Progenitor cell of endocrine pancreas (in vitro differentiated cells): Measurements from ENCODE around the gene GNAZ. TPM values are rescaled to one million over a fixed set of nuclear protein-coding genes. Genes with fewer than 3 reads are reported as not detected.

ENCODE experiments used
- DNase-seq: peaks from one replicate; pipeline ENCODE4 v3.0.0; 2021; ENCODE audit warnings: low spot score; ENCODE audit not compliant: unreplicated experiment
- H3K27ac Mint-ChIP-seq: 2 replicates; pipeline ENCODE4 v1.8.0; 2021; ENCODE audit warnings: mild to moderate bottlenecking, moderate library complexity, mixed read lengths
- H3K27me3 Mint-ChIP-seq: 2 replicates; pipeline ENCODE4 v1.8.0; 2021; ENCODE audit warnings: mixed read lengths
- H3K36me3 Mint-ChIP-seq: 2 replicates; pipeline ENCODE4 v1.8.0; 2022; ENCODE audit warnings: mixed read lengths; ENCODE audit not compliant: insufficient read depth
- H3K4me1 Mint-ChIP-seq: 2 replicates; pipeline ENCODE4 v1.8.0; 2021; ENCODE audit warnings: low read depth, mixed read lengths
- H3K4me3 Mint-ChIP-seq: 2 replicates; pipeline ENCODE4 v1.8.0; 2021; ENCODE audit warnings: low read depth, mild to moderate bottlenecking, moderate library complexity, mixed read lengths
- H3K9me3 Mint-ChIP-seq: 2 replicates; pipeline ENCODE4 v1.8.0; 2021; ENCODE audit warnings: low read depth, mixed read lengths
- total RNA-seq: library from RNA; stranded (reverse); gene quantifications from 2 replicates; pipeline ENCODE4 v1.2.1, GENCODE V29; 2021
- TF ChIP-seq, protein P1 (sequence below): fragments of 200-600 bp; sonication (generic); IDR thresholded peaks from one replicate; pipeline ENCODE4 v1.5.0; 2021; ENCODE audit warnings: antibody characterized with exemption, mild to moderate bottlenecking; ENCODE audit not compliant: unreplicated experiment

The GNAZ gene
- total RNA-seq, 1 donor from 2014 or later, result 19.2 TPM

DNA sequence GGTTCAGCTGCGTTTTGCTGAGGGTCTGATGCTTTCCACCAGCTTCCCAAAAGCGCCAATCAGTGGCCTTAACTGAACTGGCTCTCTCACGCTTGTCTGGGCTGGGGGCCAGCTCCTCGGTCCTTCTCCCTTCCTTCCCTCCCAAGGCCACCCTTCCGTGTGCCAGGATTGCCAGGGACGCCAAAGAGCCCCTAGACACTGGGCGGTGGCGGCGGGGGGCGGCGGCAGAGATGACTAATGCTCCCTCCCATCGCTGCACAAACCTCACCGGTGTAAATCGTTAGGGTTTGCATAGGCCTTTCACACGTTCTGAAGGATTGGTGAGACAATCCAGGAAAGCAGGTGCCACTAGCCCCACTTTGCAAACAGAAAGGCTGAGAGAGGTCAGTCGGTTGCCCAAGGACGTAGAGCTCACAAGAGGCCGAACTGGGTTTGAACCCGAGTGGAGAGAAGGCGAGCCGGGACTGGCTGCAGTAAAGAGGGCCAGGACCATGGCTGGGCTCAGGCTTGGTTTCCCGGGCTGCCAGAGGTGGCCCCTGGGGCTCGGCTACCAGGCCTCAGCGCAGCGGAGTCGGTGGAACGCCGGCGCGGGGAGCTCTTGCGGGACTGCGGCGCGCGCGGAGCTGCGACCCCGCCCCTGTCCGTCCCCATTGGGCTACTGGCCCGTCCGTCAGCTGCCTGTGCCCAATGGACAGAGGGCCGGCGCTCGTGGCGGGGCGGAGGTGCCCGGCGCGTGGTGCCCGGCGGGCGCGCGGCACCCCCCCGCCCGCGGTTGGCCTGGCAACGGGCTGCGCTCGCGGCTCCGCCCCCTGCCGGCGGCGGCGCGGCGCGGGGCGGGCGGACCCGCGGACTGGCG, 589 bp upstream of the GNAZ start:
- peak; percentile 91 for DNase-seq
- Mint-ChIP-seq H3K27ac (peak overlapping the region; percentile 95), H3K4me1 (peaks cover 19% of the 10 kb centered on the region), H3K27me3 (peaks cover 48% of the 10 kb centered on the region), H3K4me3 (peak overlapping the region; percentile 84), H3K9me3 (no peaks in the 10 kb centered on the region), H3K36me3 (no peaks in the 10 kb centered on the region)
- TF ChIP-seq, protein P1, sequence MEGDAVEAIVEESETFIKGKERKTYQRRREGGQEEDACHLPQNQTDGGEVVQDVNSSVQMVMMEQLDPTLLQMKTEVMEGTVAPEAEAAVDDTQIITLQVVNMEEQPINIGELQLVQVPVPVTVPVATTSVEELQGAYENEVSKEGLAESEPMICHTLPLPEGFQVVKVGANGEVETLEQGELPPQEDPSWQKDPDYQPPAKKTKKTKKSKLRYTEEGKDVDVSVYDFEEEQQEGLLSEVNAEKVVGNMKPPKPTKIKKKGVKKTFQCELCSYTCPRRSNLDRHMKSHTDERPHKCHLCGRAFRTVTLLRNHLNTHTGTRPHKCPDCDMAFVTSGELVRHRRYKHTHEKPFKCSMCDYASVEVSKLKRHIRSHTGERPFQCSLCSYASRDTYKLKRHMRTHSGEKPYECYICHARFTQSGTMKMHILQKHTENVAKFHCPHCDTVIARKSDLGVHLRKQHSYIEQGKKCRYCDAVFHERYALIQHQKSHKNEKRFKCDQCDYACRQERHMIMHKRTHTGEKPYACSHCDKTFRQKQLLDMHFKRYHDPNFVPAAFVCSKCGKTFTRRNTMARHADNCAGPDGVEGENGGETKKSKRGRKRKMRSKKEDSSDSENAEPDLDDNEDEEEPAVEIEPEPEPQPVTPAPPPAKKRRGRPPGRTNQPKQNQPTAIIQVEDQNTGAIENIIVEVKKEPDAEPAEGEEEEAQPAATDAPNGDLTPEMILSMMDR, result no peak

- H3K9me3 Mint-ChIP-seq, result no peaks in the 10 kb centered on the region
- no peaks in the 10 kb centered on the region for H3K36me3 Mint-ChIP-seq
- H3K4me3 Mint-ChIP-seq, result peak overlapping the region; percentile 76
- TF ChIP-seq, protein P1, result no peak
- DNase-seq, result no peak
- peak overlapping the region; percentile 93 for H3K27ac Mint-ChIP-seq
- peaks cover 19% of the 10 kb centered on the region for H3K4me1 Mint-ChIP-seq
- H3K27me3 Mint-ChIP-seq, result peaks cover 35% of the 10 kb centered on the region
These were observed 1.1 kb downstream of the GNAZ start for GRCh38 chr22:23071230-23072076.

DNA sequence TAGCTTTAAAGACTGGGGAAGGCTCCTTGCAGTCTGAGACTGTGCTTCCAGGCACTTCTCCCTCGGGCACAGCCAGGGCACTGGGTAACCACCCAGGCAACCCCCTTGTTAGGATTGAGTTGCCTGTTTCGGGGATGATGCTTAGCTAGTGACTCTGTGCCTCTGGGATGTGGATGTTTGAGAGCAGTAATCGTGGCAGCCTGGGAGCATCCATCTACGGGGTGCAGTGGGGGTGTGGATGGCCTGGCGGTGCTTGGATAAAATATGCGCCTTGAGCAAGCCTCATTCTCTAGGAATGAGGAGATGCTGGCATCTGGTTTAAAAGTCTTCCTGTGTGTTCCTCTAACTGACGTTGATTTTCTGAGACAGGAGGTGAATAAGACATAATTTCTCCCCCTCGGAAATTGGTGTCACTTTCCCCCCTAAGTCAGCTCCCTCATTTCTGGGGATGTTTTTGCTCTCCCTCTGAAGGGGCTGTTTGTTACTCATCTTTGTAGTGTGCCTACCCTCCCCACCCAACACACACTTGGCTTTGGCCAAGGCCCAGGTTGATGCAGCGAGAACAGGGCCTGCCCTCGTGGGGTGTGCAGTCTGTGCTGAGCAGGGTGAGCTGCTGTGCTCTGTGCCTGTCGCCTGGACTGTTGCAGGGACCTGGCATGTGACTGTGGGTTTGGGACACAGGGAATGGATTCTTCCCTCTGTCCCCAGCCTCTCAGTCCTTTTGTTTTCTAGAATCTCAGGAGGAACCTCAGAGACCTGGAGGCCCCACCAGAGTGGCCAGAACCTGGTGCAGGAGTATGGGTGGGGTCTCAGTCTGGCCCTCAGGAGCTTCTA, 2.0 kb downstream of the GNAZ start:
- DNase-seq, result no peak
- Mint-ChIP-seq H3K4me3 (peak overlapping the region; percentile 36), H3K4me1 (peaks cover 19% of the 10 kb centered on the region), H3K27ac (peak overlapping the region; percentile 69), H3K9me3 (no peaks in the 10 kb centered on the region), H3K27me3 (peaks cover 28% of the 10 kb centered on the region), H3K36me3 (peaks cover 2% of the 10 kb centered on the region)
- TF ChIP-seq, protein P1, result no peak

DNA sequence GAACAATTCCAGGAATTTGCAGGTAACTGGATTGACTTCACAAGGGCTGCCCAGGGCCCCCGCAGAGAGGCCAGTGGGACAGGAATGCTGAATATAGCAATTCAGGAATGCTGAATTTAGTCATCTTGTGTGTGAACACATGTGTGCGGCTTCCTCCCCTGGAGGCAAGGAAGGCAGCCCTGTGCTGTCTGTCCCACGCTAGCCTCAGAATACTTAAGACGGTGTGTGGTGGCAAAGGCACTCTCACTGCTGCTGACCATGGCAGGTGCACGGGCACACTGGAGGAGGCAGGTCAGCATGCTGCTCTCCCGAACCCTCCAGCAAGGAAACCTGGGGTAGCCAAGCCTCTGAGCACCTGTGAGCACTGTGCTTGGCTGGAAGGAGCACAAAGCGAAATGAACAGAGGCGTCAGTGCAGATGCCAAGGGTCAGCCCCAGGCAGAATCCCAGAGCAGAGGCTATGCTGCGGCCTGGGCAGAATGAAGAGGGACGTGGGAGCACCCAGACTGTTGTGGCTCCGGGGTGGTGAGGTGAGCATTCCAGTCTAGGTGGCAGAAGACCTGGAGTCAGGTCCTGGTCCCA, 2.7 kb downstream of the GNAZ start:
- Mint-ChIP-seq H3K9me3 (no peaks in the 10 kb centered on the region), H3K27me3 (peaks cover 22% of the 10 kb centered on the region), H3K27ac (no peak overlapping the region), H3K36me3 (peaks cover 2% of the 10 kb centered on the region), H3K4me3 (no peak overlapping the region), H3K4me1 (peaks cover 19% of the 10 kb centered on the region)
- DNase-seq, result no peak
- TF ChIP-seq, protein P1, result no peak
